Epidermal melanocyte (primary cell): ENCODE data around the gene MOK.
A peak's percentile ranks its signal among the peaks of the same experiment; 100 is the strongest.
"Not testable (repeated sequence)": the region's sequence is repeated elsewhere in the genome, so short reads cannot be mapped to it uniquely, and the experiment has no call there.

Experiments
- DNase-seq: peaks from one replicate; pipeline ENCODE4 v3.0.0; 2011; ENCODE audit warnings: low spot score; ENCODE audit not compliant: insufficient read length

Gene MOK

GRCh38 chr14:102321456-102322422 is 16.8 kb upstream of the MOK start:
- DNase-seq = no peak

GRCh38 chr14:102320671-102321455 is 15.9 kb upstream of the MOK start:
- DNase-seq = no peak

- DNase-seq = no peak
Observed at GRCh38 chr14:102320033-102320660, 15.2 kb upstream of the MOK start.

- peak; percentile 83 for DNase-seq
Observed at GRCh38 chr14:102319351-102320032, 14.5 kb upstream of the MOK start, which contains the start of gene ZNF839. ZNF839 (plus strand) TSS chr14:102319746; CDS start chr14:102319766, 20 bp downstream.

GRCh38 chr14:102318781-102319276 is 13.9 kb upstream of the MOK start:
- DNase-seq = no peak

GRCh38 chr14:102317564-102318248 is 12.7 kb upstream of the MOK start:
- DNase-seq = no peak

- peak; percentile 65 for DNase-seq
Observed at GRCh38 chr14:102316743-102317563, 12.0 kb upstream of the MOK start.

GRCh38 chr14:102316338-102316742 is 11.4 kb upstream of the MOK start:
- DNase-seq = no peak

- DNase-seq = no peak
Observed at GRCh38 chr14:102315121-102315520, 10.2 kb upstream of the MOK start.

- peak; percentile 77 for DNase-seq
Observed at GRCh38 chr14:102314242-102315011, 9.5 kb upstream of the MOK start.

GRCh38 chr14:102303664-102304063 is 1.3 kb downstream of the MOK start:
- DNase-seq = no peak

- DNase-seq = not testable (repeated sequence)
Observed at GRCh38 chr14:102298303-102299070, 6.5 kb downstream of the MOK start.

GRCh38 chr14:102297436-102298170 is 7.4 kb downstream of the MOK start:
- no peak for DNase-seq

- no peak for DNase-seq
Observed at GRCh38 chr14:102295270-102295669, 9.7 kb downstream of the MOK start.

- DNase-seq = no peak
Observed at GRCh38 chr14:102293781-102294180, 11.2 kb downstream of the MOK start.

- no peak for DNase-seq
Observed at GRCh38 chr14:102292441-102292840, 12.5 kb downstream of the MOK start.

- DNase-seq = no peak
Observed at GRCh38 chr14:102288139-102288538, 16.8 kb downstream of the MOK start.
